Mucosa of rectum (tissue), 2 donors: ENCODE results near the gene BCAS3.
A peak's percentile ranks its signal among the peaks of the same experiment; 100 is the strongest.

Source experiments
- H3K27ac ChIP-seq, 2 donors: one replicate each; pipeline ENCODE4 v1.7.0; 2013; ENCODE audit warnings: inconsistent platforms in 2 of 2, low read depth in 2 of 2, low read length in 2 of 2
- H3K27me3 ChIP-seq, 2 donors: one replicate each; pipeline ENCODE4 v1.7.0; 2013; ENCODE audit warnings: low read length in 2 of 2; ENCODE audit not compliant: control insufficient read depth in 2 of 2, insufficient read depth in 2 of 2
- H3K36me3 ChIP-seq, 2 donors: one replicate each; pipeline ENCODE4 v1.7.0; 2013; ENCODE audit warnings: low read length in 2 of 2; ENCODE audit not compliant: control insufficient read depth in 2 of 2, insufficient read depth in 2 of 2
- H3K4me1 ChIP-seq, 2 donors: one replicate each; pipeline ENCODE4 v1.7.0; 2013; ENCODE audit warnings: low read length in 2 of 2, mild to moderate bottlenecking in 1 of 2; ENCODE audit not compliant: control insufficient read depth in 2 of 2, insufficient read depth in 2 of 2
- H3K4me3 ChIP-seq, 2 donors: one replicate each; pipeline ENCODE4 v1.7.0; 2013; ENCODE audit warnings: low read length in 2 of 2
- H3K9ac ChIP-seq, 2 donors: one replicate each; pipeline ENCODE4 v1.7.0; 2013; ENCODE audit warnings: low read length in 2 of 2, low read depth in 1 of 2, mild to moderate bottlenecking in 1 of 2
- H3K9me3 ChIP-seq, 2 donors: one replicate each; pipeline ENCODE4 v1.7.0; 2013; ENCODE audit warnings: low read length in 2 of 2; ENCODE audit not compliant: control insufficient read depth in 2 of 2
- donor health status: healthy.
- donor health status: Normal muscosa, but diverticular disease.

BCAS3 gene

DNA sequence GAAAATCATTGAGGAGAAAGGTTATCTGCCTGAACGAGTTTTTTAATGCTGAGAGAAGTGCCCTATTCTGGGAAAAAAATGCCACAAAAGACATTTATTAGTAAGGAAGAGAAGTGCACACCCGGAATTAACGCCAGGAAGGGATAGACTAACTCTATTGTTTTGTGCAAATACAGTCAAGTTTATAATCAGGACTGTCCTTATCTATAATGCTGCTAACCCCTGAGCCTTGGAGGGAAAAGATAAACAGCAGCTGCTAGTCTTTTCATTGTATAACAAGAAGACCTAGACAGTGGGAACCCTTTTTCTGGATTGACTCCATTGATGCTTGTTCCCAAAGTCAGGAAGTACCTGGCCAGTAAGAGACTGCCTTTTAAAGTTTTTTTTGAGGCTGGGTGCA, 26.5 kb downstream of the BCAS3 start:
- no peak overlapping the region for H3K27ac ChIP-seq
- no peaks in the 10 kb centered on the region for H3K27me3 ChIP-seq
- H3K9me3 ChIP-seq: no peaks in the 10 kb centered on the region
- H3K9ac ChIP-seq: no peak overlapping the region
- H3K4me1 ChIP-seq: no peaks in the 10 kb centered on the region
- H3K36me3 ChIP-seq: peaks cover 0 to under 1% of the 10 kb centered on the region in 2 donors
- no peak overlapping the region for H3K4me3 ChIP-seq

DNA sequence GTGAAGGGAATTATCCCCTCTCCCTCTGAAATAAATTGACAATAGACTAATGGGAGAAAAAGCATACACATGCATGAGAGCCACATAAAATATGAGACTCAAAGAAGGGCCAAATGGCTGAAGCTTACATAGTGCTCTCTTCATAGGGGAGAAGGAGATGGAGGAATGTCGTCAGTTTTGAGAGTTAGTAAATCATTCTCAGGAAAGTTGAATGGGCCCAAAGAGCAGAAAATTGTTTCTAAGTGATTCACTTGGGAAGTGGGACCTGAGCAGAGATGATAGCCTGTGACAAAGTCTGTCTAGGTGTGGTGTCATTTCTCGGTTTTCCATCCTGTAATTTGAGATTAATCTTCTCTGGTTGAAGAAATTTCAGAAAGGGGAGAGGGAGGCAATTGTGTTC, 35.0 kb downstream of the BCAS3 start:
- peaks cover 0 to 8% of the 10 kb centered on the region in 2 donors for H3K36me3 ChIP-seq
- H3K9ac ChIP-seq: no peak overlapping the region
- H3K27ac ChIP-seq: no peak overlapping the region
- H3K4me1 ChIP-seq: no peaks in the 10 kb centered on the region
- no peaks in the 10 kb centered on the region for H3K9me3 ChIP-seq
- H3K27me3 ChIP-seq: no peaks in the 10 kb centered on the region
- no peak overlapping the region for H3K4me3 ChIP-seq

DNA sequence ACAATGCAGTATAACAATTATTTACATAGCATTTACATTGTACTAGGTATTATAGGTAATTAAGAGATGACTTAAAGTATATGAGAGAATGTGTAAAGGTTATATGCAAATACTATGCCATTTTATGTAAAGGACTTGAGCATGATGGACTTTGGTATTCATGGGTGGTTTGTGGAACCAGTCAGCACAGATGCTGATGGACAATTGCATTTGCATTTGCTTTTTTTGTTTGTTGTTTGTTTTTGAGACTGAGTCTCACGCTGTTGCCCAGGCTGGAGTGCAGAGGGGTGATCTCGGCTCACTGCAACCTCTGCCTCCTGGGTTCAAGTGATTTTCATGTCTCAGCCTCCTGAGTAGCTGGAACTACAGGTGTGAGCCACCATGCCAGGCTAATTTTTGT, 36.0 kb downstream of the BCAS3 start:
- H3K9me3 ChIP-seq: no peaks in the 10 kb centered on the region
- no peaks in the 10 kb centered on the region for H3K4me1 ChIP-seq
- H3K27ac ChIP-seq: no peak overlapping the region
- H3K9ac ChIP-seq: no peak overlapping the region
- H3K36me3 ChIP-seq: peaks cover 0 to 8% of the 10 kb centered on the region in 2 donors
- H3K27me3 ChIP-seq: no peaks in the 10 kb centered on the region
- H3K4me3 ChIP-seq: no peak overlapping the region

DNA sequence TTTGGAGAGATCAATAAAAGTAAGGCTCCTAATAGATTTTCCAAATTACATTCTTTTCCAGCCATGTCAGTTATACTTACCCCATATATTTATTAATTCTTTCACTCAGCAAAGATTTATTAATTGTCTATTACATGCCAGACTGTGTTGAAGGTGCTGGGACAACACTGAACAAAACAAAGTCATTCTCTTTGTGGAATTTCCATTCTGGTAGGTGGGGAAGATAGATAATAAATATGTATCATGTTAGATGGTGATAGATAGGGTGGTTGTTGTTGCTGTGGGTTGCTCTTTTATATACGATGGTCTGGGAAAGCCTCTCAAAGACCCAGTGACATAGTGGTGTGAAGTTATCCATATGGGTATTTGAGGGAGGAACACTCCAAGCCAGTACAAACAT, 39.1 kb downstream of the BCAS3 start:
- H3K9ac ChIP-seq: no peak overlapping the region
- no peaks in the 10 kb centered on the region for H3K36me3 ChIP-seq
- H3K27ac ChIP-seq: no peak overlapping the region
- H3K27me3 ChIP-seq: no peaks in the 10 kb centered on the region
- H3K9me3 ChIP-seq: no peaks in the 10 kb centered on the region
- no peak overlapping the region for H3K4me3 ChIP-seq
- H3K4me1 ChIP-seq: no peaks in the 10 kb centered on the region

DNA sequence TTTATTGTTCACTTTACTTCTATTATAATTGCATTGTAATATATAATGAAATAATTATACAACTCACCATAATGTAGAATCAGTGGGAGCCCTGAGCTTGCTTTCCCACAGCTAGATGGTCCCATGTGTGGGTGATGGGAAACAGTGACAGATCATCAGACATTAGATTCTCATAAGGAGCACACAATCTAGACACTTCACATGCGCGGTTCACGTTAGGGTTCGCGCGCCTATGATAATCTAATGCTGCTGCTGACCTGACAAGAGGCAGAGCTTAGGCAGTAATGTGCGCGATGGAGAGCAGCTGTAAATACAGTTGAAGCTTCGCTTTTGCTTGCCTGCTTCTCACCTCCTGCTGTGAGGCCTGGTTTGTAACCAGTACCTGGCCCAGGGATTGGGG, 40.2 kb downstream of the BCAS3 start:
- no peaks in the 10 kb centered on the region for H3K36me3 ChIP-seq
- no peak overlapping the region for H3K9ac ChIP-seq
- no peaks in the 10 kb centered on the region for H3K27me3 ChIP-seq
- no peaks in the 10 kb centered on the region for H3K4me1 ChIP-seq
- no peak overlapping the region for H3K4me3 ChIP-seq
- no peak overlapping the region for H3K27ac ChIP-seq
- H3K9me3 ChIP-seq: no peaks in the 10 kb centered on the region

DNA sequence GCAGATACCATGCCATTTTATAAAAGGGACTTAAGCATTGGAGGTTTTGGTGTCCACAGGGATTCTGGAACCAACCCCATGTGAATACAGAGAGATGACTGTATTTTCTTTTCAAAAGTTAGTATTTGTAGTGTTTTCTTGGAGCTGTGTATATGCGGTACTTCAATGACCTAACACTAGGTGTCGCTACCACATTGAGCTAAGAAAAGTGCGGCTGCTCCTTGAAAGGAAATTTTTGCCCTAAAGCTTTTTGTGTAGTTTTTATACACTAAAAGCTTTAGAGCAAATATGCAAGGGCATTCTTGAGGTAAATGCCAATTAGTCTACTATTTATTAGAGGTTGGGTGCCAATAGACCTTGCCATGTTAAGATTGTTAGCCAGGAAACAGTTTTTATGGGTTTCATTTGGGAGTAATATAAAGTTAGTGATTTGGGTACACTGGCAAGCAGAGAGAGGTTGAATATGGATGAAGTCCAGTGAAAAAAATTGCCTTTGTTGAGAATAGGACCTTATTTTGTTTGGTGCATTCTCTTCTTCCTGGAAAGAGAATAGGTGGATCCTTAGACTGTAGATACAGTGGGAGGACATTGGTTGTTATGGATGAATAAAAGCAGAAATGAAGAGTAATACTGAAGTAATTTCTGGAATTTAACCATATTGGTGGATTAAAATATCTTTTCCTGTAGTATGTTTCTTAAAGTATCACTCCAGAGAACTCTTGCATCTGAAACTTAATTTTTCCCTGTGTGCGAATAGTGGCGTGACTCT, 43.3 kb downstream of the BCAS3 start:
- Histone ChIP-seq H3K4me3 (no peak overlapping the region), H3K27ac (no peak overlapping the region), H3K9me3 (no peaks in the 10 kb centered on the region), H3K36me3 (no peaks in the 10 kb centered on the region), H3K4me1 (no peaks in the 10 kb centered on the region), H3K9ac (no peak overlapping the region), H3K27me3 (no peaks in the 10 kb centered on the region)

DNA sequence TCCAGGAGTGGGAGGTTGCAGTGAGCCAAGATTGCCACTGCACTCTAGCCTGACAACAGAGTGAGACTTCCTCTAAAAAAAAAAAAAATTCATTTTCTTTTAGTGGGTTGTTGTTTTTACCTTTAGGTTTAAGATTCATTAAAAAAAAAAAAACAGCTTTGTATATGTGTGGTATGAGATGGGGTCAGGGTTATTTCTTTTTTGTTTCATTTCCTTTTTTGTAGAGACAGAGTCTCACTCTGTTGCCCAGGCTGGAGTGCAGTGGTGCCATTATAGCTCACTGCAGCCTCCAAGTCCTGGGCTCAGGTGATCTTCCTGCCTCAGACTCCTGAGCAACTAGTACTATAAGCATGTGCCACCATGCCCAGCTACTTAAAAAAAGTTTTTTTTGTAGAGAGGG, 47.0 kb downstream of the BCAS3 start:
- H3K4me1 ChIP-seq: no peaks in the 10 kb centered on the region
- no peaks in the 10 kb centered on the region for H3K9me3 ChIP-seq
- H3K27me3 ChIP-seq: no peaks in the 10 kb centered on the region
- no peak overlapping the region for H3K27ac ChIP-seq
- no peak overlapping the region for H3K4me3 ChIP-seq
- H3K36me3 ChIP-seq: no peaks in the 10 kb centered on the region
- H3K9ac ChIP-seq: no peak overlapping the region

DNA sequence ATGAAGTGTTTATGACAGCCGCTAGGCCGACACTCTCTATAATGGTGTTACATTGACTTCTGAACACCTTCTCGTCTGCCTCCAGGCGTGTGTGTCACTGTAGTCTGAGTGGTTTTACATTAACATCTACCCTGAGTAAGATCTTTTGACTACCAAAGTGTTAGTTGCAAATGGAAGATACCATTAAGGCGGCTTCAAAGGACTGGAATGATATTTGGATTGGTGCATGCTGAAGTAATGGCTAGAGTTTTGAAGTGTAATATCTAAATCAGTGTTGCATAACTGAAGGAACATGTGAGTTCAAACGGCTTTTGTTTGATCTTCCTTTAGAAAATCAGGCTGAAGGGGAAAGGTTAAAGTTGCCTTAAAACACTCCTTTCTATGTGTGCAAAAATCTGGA, 52.2 kb downstream of the BCAS3 start:
- Histone ChIP-seq H3K9me3 (no peaks in the 10 kb centered on the region), H3K27ac (no peak overlapping the region), H3K4me1 (peaks cover 3 to 5% of the 10 kb centered on the region in 2 donors), H3K4me3 (no peak overlapping the region), H3K27me3 (no peaks in the 10 kb centered on the region), H3K9ac (peak overlapping the region in 1 of 2 donors; percentile 16), H3K36me3 (no peaks in the 10 kb centered on the region)

DNA sequence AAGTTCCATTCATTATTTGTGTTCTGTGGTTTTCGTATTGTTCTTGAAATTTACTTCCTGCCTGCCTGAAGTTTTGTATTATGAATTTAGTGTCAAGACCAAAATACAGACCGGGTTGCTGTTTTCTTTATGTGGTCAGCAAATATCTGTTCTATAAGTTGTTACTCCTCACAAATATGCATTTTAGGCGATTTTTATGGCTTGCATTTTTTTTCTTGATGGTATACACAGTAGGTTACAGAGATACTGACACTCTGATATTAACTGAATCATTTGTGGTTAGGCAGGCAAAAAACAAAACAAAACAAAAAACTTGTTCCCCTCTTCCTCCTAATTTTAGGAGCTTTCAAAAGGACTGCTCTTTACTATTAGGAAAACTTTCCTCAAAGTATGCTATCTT, 52.6 kb downstream of the BCAS3 start:
- no peaks in the 10 kb centered on the region for H3K9me3 ChIP-seq
- no peak overlapping the region for H3K4me3 ChIP-seq
- H3K27me3 ChIP-seq: no peaks in the 10 kb centered on the region
- no peak overlapping the region for H3K27ac ChIP-seq
- no peaks in the 10 kb centered on the region for H3K36me3 ChIP-seq
- peaks cover 3 to 5% of the 10 kb centered on the region in 2 donors for H3K4me1 ChIP-seq
- peak overlapping the region in 1 of 2 donors; percentile 16 for H3K9ac ChIP-seq

DNA sequence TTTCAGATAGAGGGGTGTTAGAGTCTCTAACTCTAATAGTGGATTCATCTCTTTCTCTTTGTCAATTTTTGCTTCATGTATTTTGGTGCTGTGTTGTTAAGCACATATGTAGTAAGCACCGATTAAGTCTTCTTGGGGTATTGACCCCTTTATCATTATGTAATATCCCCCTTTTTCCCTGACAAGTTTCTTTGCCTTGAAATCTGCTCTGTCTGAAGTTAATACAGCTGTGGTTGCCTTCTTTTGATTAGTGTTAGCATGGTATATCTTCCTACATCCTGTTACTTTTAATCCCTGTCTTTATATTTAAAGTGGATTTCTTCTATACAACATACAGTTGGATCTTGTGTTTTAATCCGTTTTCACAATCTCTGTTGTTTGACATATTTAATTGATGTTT, 60.6 kb downstream of the BCAS3 start:
- no peaks in the 10 kb centered on the region for H3K27me3 ChIP-seq
- H3K4me1 ChIP-seq: no peaks in the 10 kb centered on the region
- H3K27ac ChIP-seq: no peak overlapping the region
- H3K36me3 ChIP-seq: no peaks in the 10 kb centered on the region
- no peak overlapping the region for H3K9ac ChIP-seq
- H3K9me3 ChIP-seq: no peaks in the 10 kb centered on the region
- H3K4me3 ChIP-seq: no peak overlapping the region
